Keratinocyte (primary cell): Measurements from ENCODE around the gene ADIPOR2. TPM values are rescaled to one million over a fixed set of nuclear protein-coding genes. Genes with fewer than 3 reads are reported as not detected.

Experiments used
- DNase-seq: peaks from one replicate; pipeline ENCODE4 v3.0.0-alpha.2; 2011; ENCODE audit warnings: low read depth, missing footprints, low spot score
- FAIRE-seq: peaks from 2 replicates; lab custom pipeline; 2011; peaks lifted over from hg19 to GRCh38; lab: Jason Lieb, UNC
- H2AFZ ChIP-seq: 2 replicates; pipeline ENCODE4 v1.6.0; 2012; ENCODE audit warnings: low read length, control low read depth, inconsistent platforms; ENCODE audit not compliant: control insufficient read depth
- H3K27ac ChIP-seq: 2 replicates; pipeline ENCODE4 v1.5.1; 2011; ENCODE audit warnings: low read length; ENCODE audit not compliant: control insufficient read depth, insufficient read depth
- H3K27me3 ChIP-seq: 3 replicates; pipeline ENCODE4 v1.6.0; 2011; ENCODE audit warnings: low read length; ENCODE audit not compliant: control insufficient read depth, insufficient read depth; ENCODE audit errors: extremely low read depth
- H3K36me3 ChIP-seq, 2 experiments: 2 replicates in 1 of 2; 3 replicates in 1 of 2; pipeline ENCODE4 v1.5.1; 2011; ENCODE audit warnings: low read length in 2 of 2, mild to moderate bottlenecking in 1 of 2; ENCODE audit not compliant: control insufficient read depth in 2 of 2, insufficient read depth in 2 of 2; ENCODE audit errors: extremely low read depth in 1 of 2
- H3K4me1 ChIP-seq: 3 replicates; pipeline ENCODE4 v1.5.1; 2011; ENCODE audit warnings: low read length; ENCODE audit not compliant: control insufficient read depth, insufficient read depth; ENCODE audit errors: extremely low read depth
- H3K4me2 ChIP-seq: 3 replicates; pipeline ENCODE4 v1.6.0; 2011; ENCODE audit warnings: low read depth, low read length; ENCODE audit not compliant: control insufficient read depth, insufficient read depth; ENCODE audit errors: extremely low read depth
- H3K4me3 ChIP-seq, 3 experiments: fragments of 200-600 bp in 1 of 3; sonication (generic) in 1 of 3; 2 replicates in 2 of 3; 3 replicates in 1 of 3; pipeline ENCODE4 v1.5.1; 2011 to 2016; ENCODE audit warnings: low read length in 3 of 3, mild to moderate bottlenecking in 3 of 3, control low read depth in 2 of 3, inconsistent platforms in 1 of 3, low read depth in 1 of 3, mixed read lengths in 1 of 3, mixed run types in 1 of 3, moderate library complexity in 1 of 3; ENCODE audit not compliant: control insufficient read depth in 2 of 3, insufficient read depth in 2 of 3; ENCODE audit errors: extremely low read depth in 1 of 3
- H3K79me2 ChIP-seq: 2 replicates; pipeline ENCODE4 v1.6.0; 2012; ENCODE audit warnings: low read length; ENCODE audit not compliant: control insufficient read depth, insufficient read depth
- H3K9ac ChIP-seq: 3 replicates; pipeline ENCODE4 v1.6.0; 2011; ENCODE audit warnings: low read length; ENCODE audit not compliant: control insufficient read depth, insufficient read depth; ENCODE audit errors: extremely low read depth
- H3K9me1 ChIP-seq: 3 replicates; pipeline ENCODE4 v1.6.0; 2011; ENCODE audit warnings: low read length; ENCODE audit not compliant: control insufficient read depth, insufficient read depth; ENCODE audit errors: extremely low read depth
- H3K9me3 ChIP-seq: 2 replicates; pipeline ENCODE4 v1.5.1; 2012; ENCODE audit warnings: low read depth, low read length; ENCODE audit not compliant: control insufficient read depth
- H4K20me1 ChIP-seq: 3 replicates; pipeline ENCODE4 v1.6.0; 2011; ENCODE audit warnings: low read length; ENCODE audit not compliant: control insufficient read depth, insufficient read depth; ENCODE audit errors: extremely low read depth
- CTCF ChIP-seq, 3 experiments: IDR thresholded peaks in 1 of 3; conservative IDR thresholded peaks in 1 of 3; optimal IDR thresholded peaks in 1 of 3; 2 replicates in 2 of 3; 3 replicates in 1 of 3; pipeline versions ENCODE3 to v1.5.1; 2011; ENCODE audit warnings: low read length in 3 of 3, mild to moderate bottlenecking in 3 of 3, moderate library complexity in 2 of 3, control low read depth in 1 of 3, inconsistent platforms in 1 of 3; ENCODE audit not compliant: insufficient read depth in 2 of 3; ENCODE audit errors: extremely low read depth in 1 of 3
- EZH2 ChIP-seq: IDR thresholded peaks from one replicate; pipeline ENCODE4 v1.6.1; 2012; ENCODE audit warnings: inconsistent platforms, mild to moderate bottlenecking, low read length, moderate library complexity
- dilution Hi-C: fragments of 300-500 bp; cut with MboI; formaldehyde crosslinking; loops from one replicate; pipeline ENCODE4 v1.7.0; 2020; ENCODE audit warnings: low sequenced_read_pairs; ENCODE audit not compliant: extremely low pct_ligation_motif_present
- polyA plus RNA-seq, 5 experiments: library from polyadenylated mRNA; depleted of rRNA in 3 of 5; stranded (reverse) in 3 of 5; stranded (forward) in 1 of 5; unstranded in 1 of 5; fragments of >200 nt; gene quantifications; 1 replicate in 1 of 5; 2 replicates in 3 of 5; 3 replicates in 1 of 5; pipeline versions ENCODE4 v1.2.1 to v1.2.3, GENCODE V29; 2011 to 2012; ENCODE audit warnings: missing spikeins in 2 of 5, low read depth in 1 of 5, low replicate concordance in 1 of 5

The ADIPOR2 gene
- polyA plus RNA-seq, 1 donor (not counting 4 experiments of a cell fraction or from before 2014, with no cell fraction given), result 59.4 TPM

DNA sequence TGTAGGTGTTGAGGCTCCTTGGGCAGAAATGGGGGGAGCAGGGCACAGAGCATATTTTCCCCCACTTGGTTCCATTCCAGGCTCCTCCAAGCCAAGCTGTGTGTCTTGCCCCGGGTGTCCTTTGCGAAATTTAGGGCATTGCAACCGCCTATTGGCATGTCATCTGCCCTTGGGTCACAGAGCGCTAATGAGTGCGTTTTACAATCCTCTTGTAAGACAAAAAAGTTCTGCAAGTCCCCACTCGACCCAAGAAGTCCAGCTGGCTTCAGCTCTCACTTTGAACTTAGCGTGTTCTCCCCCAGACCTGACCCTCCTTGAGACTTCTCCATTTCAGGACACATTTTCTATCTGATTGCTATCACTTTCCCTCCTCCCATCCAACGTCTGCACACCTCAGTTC, 123.4 kb downstream of the ADIPOR2 start:
- Histone ChIP-seq H3K27ac (no peak overlapping the region), H3K27me3 (peaks cover 27% of the 10 kb centered on the region), H4K20me1 (no peaks in the 10 kb centered on the region), H3K4me3 (no peak overlapping the region), H3K4me1 (no peaks in the 10 kb centered on the region), H3K4me2 (no peak overlapping the region), H3K9me1 (no peaks in the 10 kb centered on the region), H3K9me3 (no peaks in the 10 kb centered on the region), H3K79me2 (no peaks in the 10 kb centered on the region), H3K9ac (no peak overlapping the region), H2AFZ (no peak overlapping the region), H3K36me3 (no peaks in the 10 kb centered on the region)
- dilution Hi-C loops, result no loop called here
- TF ChIP-seq CTCF (optimal IDR thresholded peaks at IDR 0.05 in 1 of 3, IDR thresholded peaks at IDR 0.05 in 1 of 3, conservative IDR thresholded peaks at IDR 0.05 in 1 of 3; ENCODE audit: extremely low read depth in 1 of 3, insufficient read depth in 2 of 3, low read length in 3 of 3), result no peak
- peak; percentile 52 for TF ChIP-seq EZH2
- no peak for DNase-seq
- FAIRE-seq, result no peak

DNA sequence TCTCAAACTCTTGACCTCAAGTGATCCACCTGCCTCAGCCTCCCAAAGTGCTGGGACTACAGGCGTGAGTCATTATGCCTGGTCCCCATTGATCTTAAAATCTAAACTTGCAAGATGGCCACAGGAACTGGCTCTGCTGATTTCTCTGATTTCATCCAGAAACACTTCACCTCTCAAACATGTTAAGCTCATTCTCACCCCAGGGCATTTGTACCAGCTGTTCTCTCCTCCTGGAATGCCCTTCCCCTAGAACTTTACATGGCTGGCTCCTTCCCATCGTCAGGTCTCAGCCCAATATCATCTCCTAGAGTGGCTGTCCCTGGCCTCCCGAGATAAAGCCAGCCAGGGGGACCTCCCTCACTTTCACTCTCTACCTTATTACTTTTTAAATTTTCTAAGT, 124.2 kb downstream of the ADIPOR2 start:
- Histone ChIP-seq H3K4me1 (no peaks in the 10 kb centered on the region), H2AFZ (no peak overlapping the region), H3K27ac (no peak overlapping the region), H4K20me1 (no peaks in the 10 kb centered on the region), H3K27me3 (peaks cover 36% of the 10 kb centered on the region), H3K9ac (no peak overlapping the region), H3K4me3 (no peak overlapping the region), H3K79me2 (no peaks in the 10 kb centered on the region), H3K36me3 (no peaks in the 10 kb centered on the region), H3K9me1 (no peaks in the 10 kb centered on the region), H3K4me2 (no peak overlapping the region), H3K9me3 (no peaks in the 10 kb centered on the region)
- TF ChIP-seq CTCF (optimal IDR thresholded peaks at IDR 0.05 in 1 of 3, IDR thresholded peaks at IDR 0.05 in 1 of 3, conservative IDR thresholded peaks at IDR 0.05 in 1 of 3; ENCODE audit: extremely low read depth in 1 of 3, insufficient read depth in 2 of 3, low read length in 3 of 3) (no peak), EZH2 (no peak)
- dilution Hi-C loops, result no loop called here
- no peak for DNase-seq
- no peak for FAIRE-seq
